Activated CD4-positive, alpha-beta T cell treated with anti-CD3 and anti-CD28 coated beads, Interleukin-2, Interleukin-6, amounts not matched to agents 100 ng/mL and 50 ng/mL, durations not matched to agents 16 hours and 8 hours (primary cell): Measurements from ENCODE around the gene MPZL1.
A peak's percentile ranks its signal among the peaks of the same experiment; 100 is the strongest.
"Not testable (repeated sequence)": the region's sequence is repeated elsewhere in the genome, so short reads cannot be mapped to it uniquely, and the experiment has no call there.

Experiments used
- DNase-seq: peaks from one replicate; pipeline ENCODE4 v3.0.0-alpha.2; 2020

MPZL1 gene

DNA sequence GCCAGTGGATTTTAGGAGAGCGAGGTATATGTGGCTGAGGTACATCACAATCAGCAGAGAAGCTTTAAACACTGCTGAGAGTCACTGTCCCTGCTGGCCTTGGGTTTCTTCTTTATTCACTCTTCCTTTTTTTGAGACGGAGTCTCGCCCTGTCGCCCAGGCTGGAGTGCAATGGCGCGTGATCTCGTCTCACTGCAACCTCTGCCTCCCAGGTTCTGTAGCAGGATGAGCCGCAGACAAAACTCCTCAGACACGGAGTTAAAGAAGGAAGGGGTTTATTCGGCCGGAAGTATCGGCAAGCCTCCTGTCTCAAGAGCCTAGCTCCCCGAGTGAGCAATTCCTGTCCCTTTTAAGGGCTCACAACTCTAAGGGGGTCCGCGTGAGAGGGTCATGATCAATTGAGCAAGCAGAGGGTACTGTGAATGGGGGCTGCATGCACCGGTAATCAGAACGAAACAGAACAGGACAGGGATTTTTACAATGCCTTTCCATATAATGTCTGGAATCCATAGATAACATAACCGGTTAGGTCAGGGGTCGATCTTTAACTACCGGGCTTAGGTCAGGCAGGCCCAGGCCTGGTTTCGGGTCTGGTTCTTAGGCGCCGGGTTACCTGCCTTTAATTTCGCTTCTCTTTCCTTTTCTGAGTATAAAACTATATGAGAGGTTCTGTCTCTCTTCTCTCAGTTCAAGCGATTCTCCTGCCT, 1.9 kb upstream of the MPZL1 start:
- not testable (repeated sequence) for DNase-seq

DNA sequence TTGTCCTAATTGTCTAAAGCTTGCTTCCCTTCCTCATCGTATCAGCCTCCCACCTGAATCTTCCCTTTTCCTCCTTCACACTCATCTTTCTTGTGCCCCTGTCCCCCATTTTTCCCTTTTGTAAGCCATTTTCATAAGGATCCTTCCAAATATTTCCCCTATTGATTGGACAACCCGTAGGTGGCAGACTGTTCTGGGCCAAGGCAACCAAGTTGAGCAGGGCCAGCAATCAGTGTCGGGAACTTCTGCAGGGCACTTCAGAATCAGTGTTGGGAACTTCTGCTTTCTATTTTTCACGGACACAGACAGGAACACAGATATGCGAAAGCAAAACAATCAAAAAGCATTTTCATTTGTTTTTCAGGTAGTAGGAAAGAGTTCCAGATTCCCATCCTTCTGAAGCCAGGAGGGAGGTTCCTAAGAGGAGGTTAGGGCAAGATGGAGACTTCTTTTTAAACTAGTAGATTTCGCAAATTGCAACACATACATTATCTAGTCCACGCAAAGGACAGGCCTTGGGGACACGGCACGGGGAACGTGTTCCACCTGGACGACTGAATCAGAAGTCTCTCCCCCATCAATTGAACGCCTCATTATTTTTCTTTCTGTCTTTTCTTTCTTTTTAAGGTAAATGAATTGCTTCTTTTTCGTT, 691 bp upstream of the MPZL1 start:
- no peak for DNase-seq

DNA sequence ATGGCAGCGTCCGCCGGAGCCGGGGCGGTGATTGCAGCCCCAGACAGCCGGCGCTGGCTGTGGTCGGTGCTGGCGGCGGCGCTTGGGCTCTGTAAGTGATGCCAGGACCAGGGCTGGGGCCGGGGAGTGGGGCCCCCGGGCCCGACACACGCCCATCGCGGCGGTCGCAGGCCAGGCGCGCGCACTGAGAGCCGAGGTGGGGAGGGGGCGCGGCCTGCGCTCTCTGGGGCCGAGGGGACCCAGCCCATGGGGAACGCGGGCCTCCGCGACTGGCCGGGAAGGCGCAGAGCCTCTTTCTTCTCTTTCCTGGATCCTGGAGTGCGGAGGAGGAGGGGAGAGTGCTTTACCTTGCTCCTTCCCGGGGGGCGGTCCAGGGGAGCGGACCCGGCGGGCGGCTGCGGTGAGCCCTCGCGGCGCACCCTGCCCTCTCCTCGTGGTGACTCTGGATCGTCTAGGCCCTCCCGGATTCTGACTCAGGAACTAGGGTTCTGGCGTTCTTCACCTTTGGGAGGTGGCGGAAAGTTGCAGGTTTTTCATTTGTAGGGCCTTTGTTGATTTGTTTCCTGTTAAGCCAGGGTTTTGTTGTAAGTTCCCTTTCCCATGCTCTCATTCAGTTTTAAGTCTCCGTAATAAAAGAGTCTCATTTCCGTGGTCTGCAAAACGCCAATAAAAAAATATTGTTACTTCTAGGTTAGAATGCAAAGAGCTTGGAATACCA, 529 bp downstream of the MPZL1 start:
- DNase-seq, result peak; percentile 44

DNA sequence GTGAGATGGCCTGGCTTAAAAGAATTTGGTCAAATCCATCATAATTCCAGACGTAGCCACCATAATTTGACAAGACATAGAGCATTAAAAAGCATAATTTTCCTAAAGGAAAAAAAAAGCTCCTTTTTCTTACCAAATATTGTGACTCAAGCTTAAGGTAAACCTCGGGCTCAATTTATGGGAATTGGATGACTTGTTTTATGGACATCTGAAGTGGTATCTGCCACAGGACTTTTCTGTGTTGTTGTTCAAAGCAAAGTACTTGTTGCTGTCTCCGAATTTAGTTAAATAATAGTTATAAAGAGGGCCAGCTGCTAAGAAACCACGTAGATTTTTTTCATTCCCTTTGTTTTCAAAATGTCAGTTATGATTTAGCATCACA, 1.1 kb downstream of the MPZL1 start:
- DNase-seq, result no peak

DNA sequence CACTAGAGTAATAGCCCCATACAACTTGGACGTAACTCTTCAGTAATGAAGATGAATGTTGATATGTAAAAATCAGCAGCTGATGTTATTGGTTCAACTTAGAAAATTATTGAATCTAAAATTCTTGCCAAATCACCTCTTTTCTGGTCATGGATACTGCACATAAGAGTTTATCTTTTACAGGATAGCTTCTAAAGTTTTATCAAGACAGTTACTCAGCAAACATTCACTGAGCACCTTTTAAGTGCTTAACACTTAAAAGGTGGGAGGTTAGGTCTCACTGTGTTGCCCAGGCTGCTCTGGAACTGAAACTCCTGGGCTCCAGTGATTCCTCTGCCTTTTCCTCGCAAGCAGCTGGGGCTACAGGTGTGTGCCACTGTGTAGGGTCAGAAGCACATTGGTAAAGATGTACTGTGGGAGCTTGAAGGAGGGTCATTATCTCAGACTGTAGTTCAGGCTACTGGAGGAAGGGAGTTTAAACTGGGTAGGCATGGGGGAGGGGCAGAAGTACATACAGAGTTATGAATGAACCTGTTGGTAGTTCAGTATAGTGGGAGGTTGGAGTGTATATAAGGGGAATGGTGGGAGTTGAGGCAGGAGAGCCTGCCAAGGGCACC, 2.0 kb downstream of the MPZL1 start:
- no peak for DNase-seq

DNA sequence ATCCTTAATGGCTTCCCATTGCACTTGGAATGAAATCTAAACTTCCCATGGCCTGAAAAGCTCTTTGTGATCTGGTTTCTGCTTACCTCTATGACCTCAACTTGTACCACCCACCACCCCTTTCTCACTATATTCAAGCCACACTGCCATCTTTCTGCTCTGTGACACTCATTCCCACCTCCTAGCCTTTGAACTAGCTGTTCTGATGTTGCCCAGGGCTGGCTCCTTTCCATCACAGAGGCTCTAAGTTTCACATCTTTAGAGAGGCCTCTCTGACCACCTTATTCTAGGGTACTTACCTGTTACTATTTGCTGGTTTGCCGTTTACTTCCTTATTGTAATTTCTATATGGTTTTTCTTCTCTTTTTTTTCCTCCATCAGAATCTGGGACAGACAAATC, 4.2 kb downstream of the MPZL1 start:
- no peak for DNase-seq

DNA sequence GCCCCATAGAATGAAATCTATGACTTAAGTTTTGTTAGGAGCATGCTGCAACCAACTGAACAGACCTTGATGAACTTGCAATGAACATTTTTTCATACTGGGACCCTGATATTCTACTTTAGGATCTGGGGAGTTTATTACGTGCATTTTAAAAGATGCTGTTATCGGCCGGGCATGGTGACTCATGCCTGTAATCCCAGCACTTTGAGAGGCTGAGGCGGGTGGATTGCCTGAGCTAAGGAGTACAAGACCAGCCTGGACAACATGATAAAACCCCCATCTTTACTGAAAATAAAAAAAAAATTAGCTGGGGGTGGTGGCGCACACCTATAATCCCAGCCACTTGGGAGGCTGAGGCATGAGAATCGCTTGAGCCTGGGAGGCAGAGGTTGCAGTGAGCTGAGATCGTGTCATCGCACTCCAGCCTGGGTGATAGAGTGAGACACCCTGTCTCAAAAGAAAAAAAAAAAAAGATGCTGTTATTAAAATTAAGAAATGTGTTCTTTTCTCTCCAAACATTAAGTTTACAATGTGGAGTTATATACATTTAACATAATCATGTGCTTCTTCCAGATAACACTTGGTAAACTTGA, 7.1 kb downstream of the MPZL1 start:
- no peak for DNase-seq

DNA sequence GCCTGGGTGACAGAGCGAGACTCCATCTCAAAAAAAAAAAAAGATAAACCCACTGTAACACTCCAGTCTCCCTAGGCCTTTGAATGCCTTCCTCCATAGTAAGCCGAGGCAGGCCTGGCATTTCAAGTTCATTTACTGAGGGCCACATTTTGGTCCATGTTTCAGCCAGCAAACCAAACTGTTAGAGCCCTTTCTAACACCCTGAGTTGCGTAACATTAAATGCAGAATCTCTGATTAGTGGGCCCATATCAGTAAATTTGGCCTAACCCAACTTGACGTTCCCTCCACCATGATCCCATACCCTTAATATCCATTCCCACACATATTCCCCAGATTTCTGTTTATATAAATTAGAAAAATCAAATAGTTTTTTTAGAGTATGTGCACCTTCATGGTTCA, 12.4 kb downstream of the MPZL1 start:
- no peak for DNase-seq

DNA sequence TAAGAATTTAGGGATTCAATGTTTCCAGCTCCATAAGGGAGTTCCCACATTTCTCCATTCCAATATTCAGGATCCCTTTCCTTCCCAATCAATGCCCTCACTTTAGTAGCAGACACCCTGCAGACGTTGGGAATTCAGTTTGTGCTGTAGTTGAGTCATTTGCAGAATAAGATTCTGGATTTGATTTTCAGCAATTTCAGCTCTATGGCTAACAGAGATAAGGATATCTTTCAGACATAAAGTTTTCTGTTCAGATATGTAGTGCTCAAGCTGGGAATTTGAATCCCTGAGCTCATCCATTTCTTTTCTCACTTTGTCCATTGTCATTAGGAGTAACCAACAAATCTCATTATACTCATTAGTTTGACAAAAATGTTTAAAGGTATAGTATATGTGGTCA, 13.1 kb downstream of the MPZL1 start:
- no peak for DNase-seq

DNA sequence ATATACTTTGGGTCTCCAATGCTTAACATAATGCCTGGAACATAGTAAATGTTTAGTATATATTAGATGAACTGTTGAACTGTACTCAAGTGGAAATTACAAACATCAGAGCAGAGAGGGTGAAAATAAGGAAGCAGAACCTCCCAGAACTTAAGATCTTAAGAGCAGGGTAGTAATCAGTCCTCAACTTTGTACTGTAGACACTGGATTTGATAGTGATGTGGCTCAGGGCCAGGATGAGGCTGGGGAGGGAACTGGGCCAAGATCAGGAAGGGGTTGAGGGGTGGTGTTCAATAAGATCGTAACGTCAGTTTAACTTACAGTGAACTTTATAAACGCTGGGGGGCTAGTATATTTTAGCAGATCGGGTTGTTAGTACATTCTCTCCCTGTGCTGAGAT, 15.4 kb downstream of the MPZL1 start:
- no peak for DNase-seq

DNA sequence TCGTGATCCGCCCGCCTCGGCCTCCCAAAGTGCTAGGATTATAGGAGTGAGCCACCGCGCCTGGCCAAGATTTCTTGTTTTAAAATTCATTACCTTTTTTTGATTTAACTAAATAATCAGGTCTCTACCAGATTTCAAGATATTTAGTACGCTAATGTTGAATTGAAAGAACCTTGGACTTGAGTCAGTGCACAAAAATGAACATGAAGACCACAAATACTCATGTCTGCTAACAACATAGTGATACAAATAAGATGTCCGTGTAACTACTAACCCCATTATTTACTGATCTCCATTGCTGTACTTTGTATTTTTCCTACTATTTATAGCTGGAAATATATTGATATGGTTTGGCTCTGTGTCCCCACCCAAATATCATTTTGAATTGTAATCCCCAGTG, 16.4 kb downstream of the MPZL1 start:
- DNase-seq, result no peak

DNA sequence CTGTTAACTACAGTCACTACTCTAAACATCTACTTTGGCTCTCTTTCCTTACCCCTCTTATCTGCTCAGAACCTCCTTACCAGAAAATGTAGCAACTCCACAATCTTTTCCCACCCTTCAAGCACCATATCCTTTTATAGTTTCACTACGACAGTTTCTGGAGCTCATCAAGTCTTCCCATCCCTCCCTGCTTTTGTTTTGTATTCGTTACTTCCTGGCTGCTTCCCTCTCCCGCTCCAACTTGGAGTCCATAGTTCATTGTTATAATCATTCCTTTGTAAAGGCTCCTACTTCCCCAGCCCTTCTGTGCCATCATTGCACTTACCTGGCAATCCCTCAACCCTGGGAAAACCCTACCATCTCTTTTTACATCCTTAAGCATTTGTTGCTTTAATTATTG, 18.0 kb downstream of the MPZL1 start:
- no peak for DNase-seq

DNA sequence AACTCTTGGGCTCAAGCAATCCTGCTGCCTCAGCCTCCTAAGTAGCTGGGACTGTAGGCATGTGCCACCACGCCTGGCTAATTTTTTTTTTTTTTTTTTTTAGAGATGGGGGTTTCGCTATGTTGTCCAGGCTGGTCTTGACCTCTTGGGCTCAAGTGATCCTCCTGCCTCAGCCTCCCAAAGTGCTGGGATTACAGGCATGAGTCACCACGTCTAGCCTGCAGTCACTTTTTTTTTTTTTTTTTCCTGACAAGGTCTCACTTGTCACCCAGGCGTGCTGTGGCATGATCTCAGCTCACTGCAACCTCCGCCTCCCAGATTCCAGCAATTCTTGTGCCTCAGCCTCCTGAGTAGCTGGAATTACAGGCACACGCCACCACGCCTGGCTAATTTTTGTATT, 19.3 kb downstream of the MPZL1 start:
- not testable (repeated sequence) for DNase-seq

DNA sequence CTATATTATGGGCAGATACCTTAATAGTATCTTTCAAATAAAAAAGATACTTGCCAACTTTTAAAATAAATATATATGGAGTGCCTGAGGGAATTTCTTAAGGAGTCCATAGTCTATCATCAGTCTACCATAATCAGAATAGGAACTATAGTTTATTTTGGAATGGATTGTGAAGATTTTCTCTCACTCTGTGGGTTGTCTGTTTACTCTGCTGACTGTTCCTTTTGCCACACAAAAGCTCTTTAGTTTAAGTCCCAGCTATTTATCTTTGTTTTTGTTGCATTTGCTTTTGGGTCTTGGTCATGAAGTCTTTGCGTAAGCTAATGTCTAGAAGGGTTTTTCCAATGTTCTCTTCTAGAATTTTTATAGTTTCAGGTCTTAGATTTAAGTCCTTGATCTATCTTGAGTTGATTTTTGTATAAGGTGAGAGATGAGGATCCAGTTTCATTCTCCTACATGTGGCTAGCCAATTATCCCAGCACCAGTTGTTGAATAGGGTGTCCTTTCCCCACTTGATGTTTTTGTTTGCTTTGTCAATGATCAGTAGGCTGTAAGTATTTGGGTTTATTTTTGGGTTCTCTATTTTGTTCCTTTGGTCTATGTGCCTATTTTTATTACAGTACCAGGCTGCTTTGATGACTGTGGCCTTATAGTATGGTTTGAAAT, 20.7 kb downstream of the MPZL1 start:
- not testable (repeated sequence) for DNase-seq

DNA sequence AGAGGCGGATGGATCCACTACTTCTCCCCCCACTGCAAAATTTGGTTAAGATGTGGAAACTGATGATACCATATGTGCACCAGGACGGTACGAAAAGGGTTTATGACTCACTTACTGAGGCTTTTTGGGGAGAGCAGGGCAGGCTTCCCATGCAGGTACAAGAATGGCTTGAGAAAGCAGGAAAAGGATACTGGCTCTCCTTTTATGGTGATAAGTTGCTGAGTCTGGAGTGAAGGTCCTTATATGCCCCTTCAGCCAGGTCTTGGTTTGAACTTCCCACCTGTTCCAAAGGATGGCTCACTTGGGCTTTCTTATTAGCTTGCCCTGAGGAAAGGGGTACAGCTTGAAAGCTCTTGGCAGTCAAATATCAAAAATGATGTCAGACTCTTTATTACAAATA, 23.1 kb downstream of the MPZL1 start:
- DNase-seq, result no peak

DNA sequence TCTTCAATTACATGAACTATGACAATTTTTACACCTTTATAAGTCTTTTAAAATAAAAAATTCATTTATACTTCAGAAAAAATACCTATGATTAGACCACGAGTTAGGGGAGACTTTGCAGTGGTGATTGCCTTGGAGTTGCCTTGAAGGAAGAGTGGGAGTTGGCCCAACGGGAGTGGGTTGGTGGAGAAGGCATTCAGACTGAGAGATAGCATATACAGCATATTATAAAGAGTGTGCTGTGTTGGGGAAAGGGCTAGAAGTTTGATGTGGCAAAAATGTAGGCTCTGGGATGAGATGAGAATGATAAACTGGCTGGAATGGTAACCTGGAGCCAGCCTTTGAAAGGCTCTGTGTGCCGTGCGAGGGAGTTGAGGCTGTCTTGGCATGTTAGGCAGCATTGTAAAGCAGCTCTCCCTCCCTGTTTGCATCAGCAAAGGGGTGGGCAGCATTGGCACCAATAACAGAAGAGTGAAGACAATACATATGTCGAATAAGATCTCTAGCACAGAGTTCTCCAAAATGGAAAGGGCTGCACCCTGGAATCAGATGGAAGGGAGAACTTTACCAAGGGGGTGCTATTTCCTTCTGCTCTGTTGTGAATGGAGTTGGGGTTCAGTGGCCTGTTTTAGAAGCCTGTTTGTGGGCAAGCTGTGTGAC, 24.4 kb downstream of the MPZL1 start:
- DNase-seq, result no peak

DNA sequence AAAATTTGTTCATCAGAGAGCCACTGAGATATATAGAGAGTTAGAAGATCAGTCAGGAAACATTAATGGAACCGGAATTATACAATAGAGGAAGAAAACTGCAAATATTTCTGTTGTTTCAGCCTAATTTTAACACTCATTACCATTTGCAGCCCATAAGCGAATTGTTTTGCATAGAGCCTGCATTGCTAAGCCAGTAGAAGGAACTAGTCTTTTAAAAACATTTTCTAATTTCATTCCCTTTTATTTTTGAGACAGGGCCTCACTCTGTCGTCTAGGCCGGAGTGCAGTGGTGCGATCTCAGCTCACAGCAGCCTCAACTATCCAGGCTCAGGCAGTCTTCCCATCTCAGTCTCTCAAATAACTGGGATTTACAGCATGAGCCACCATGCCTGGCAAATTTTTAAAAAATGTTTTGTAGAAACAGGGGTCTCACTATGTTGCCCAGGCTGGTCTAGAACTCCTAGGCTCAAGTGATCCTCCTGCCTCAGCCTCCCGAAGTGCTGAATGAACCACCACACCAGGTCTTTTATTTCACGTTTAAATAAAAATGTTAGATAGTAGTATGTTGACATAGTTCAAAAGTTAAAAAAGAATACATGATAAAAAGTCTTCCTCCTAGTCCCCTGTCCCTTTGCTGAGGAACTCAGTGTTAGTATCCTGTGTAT, 25.3 kb downstream of the MPZL1 start:
- DNase-seq, result no peak

DNA sequence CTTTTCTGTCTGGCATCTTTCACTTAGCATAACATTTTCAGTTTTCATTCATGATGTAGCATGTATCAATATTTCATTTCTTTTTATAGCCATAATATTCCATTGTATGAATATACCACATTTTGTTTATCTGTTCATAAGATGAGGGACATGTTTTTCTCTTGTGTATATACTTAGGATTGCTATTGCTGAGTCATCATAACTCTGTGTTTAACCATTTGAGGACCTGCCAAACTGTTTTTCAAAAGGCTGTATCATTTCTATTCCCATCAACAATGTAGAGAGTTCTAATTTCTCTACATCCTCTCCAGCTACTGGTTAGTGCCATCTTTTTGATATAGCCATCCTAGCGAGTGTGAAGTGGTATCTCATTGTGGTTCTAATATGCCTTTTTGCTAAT, 26.2 kb downstream of the MPZL1 start:
- DNase-seq, result no peak

DNA sequence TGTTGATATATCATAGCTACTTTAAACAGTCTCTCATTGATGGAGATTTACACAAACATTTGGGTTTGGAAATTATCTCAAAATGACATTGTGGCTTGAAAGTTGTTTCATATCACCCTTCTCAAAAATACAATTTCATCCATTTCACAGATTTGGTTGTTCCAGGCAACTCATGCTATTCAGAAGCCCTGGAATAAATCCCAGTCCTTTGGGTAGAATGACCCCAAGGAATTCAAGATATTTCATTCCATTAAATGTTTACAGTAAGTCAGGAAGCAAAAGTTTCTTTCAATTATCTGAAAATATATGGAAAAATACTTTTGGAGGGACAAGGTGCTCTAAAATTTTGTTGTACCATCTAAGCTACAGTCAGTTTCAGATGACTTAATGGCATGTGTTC, 27.1 kb downstream of the MPZL1 start:
- DNase-seq, result no peak

DNA sequence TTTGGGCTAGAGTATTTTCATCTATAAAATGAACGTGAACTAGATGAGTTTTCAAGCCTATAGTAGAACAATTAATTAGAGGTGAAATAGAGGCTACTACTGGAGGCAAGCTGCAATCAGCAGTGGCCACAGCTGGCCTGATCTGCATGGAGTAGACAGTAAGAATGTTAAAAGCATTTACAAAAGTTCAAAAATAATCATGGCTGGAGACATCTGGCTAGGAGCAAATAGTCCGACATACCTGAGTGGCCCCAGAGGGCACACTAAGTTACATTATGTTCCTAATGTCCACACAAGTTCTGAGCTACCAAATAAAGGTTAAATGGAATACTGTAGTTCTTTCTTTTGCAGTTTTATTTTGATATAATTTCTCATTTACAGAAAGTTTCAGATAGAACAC, 28.0 kb downstream of the MPZL1 start:
- DNase-seq, result no peak

DNA sequence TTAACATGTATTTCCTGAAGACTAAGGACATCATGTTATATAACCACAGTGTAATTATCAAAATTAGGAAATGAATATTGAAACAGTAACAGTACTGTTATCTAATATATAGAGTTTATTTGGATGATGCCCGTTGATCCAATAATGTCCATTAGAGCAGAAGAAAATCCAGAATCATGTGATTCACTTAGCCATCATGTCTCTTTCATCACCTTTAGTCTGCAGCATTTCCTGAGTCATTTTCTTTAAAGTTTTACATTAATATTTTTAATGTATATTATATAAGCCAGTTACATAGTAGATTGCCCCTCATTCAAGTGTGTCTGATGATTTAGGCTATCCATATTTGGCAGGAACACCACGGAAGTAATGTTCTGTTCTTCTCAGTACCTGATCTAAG, 28.9 kb downstream of the MPZL1 start:
- DNase-seq, result no peak

DNA sequence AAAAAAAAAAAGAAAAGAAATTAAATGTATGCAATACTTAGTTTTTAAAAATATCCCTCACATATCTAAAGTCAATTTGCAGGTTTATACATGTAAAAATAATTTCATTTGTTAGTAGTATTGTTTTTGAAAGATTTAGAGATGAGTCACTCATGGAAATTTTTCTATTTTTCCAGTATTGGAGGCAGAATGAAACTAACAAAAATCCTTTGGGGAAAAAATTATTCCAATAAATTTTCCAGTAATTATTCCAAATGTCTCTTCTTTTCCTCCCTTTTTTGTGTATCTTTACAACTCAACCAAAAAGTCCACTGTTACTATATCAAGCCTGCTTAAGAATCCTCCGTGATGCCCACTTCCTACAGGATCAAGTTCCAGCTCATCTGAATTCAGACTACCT, 29.9 kb downstream of the MPZL1 start:
- no peak for DNase-seq
